GM12891 (cell line): ENCODE results near the gene WDR64.
"Not testable (repeated sequence)": the region's sequence is repeated elsewhere in the genome, so short reads cannot be mapped to it uniquely, and the experiment has no call there.

Experiments
- DNase-seq: peaks from one replicate; pipeline ENCODE4 v3.0.0; 2011; ENCODE audit warnings: low spot score; ENCODE audit not compliant: insufficient read length
- FAIRE-seq: peaks from 2 replicates; lab custom pipeline; 2011; peaks lifted over from hg19 to GRCh38; lab: Jason Lieb, UNC
- PAX5 ChIP-seq: IDR thresholded peaks from 2 replicates; pipeline ENCODE4 v1.6.1; 2011; ENCODE audit warnings: low read length, moderate library complexity, mild to moderate bottlenecking; ENCODE audit not compliant: insufficient read depth, severe bottlenecking
- POLR2A ChIP-seq: IDR thresholded peaks from 2 replicates; pipeline ENCODE4 v1.6.1; 2011; ENCODE audit warnings: low read depth, low read length, control low read depth
- POLR2AphosphoS5 ChIP-seq: IDR thresholded peaks from 2 replicates; pipeline ENCODE4 v1.6.1; 2011; ENCODE audit warnings: low read depth, low read length, control low read depth
- POU2F2 ChIP-seq: IDR thresholded peaks from 2 replicates; pipeline ENCODE4 v1.6.1; 2011; ENCODE audit warnings: low read depth, mild to moderate bottlenecking, control low read depth, low read length, moderate library complexity
- SPI1 ChIP-seq: IDR thresholded peaks from 2 replicates; pipeline ENCODE4 v1.6.1; 2011; ENCODE audit warnings: low read depth, low read length, control low read depth
- TAF1 ChIP-seq: IDR thresholded peaks from 2 replicates; pipeline ENCODE4 v1.6.1; 2011; ENCODE audit warnings: low read depth, low read length, control low read depth

The WDR64 gene

GRCh38 chr1:241773991-241774390, 121.9 kb downstream of the WDR64 start:
- DNase-seq: no peak
- TF ChIP-seq SPI1 (no peak), POU2F2 (no peak), POLR2A (no peak), TAF1 (no peak), PAX5 (no peak), POLR2AphosphoS5 (no peak)
- FAIRE-seq: no peak

GRCh38 chr1:241775021-241775420, 122.9 kb downstream of the WDR64 start:
- peak; percentile 43 for FAIRE-seq
- no peak for TF ChIP-seq POLR2A
- no peak for TF ChIP-seq TAF1
- no peak for TF ChIP-seq POU2F2
- no peak for TF ChIP-seq POLR2AphosphoS5
- DNase-seq: no peak

- DNase-seq (no peak), FAIRE-seq (no peak)
- TF ChIP-seq POLR2AphosphoS5 (no peak), TAF1 (no peak), SPI1 (no peak), POU2F2 (no peak), PAX5 (no peak), POLR2A (no peak)
Observed at GRCh38 chr1:241776911-241777310, 124.8 kb downstream of the WDR64 start.

GRCh38 chr1:241778117-241778516, 126.0 kb downstream of the WDR64 start:
- FAIRE-seq: no peak
- TF ChIP-seq SPI1: no peak
- no peak for TF ChIP-seq PAX5
- TF ChIP-seq POLR2AphosphoS5: no peak
- TF ChIP-seq POU2F2: no peak
- TF ChIP-seq POLR2A: no peak
- TF ChIP-seq TAF1: no peak

GRCh38 chr1:241779897-241780296, 127.8 kb downstream of the WDR64 start:
- TF ChIP-seq POU2F2 (no peak), POLR2A (no peak)
- DNase-seq (no peak), FAIRE-seq (no peak)

More at GRCh38 chr1:241778117-241778516, 126.0 kb downstream of the WDR64 start:
- DNase-seq: no peak

GRCh38 chr1:241782396-241782795, 130.3 kb downstream of the WDR64 start:
- TF ChIP-seq POLR2AphosphoS5: no peak
- no peak for TF ChIP-seq POLR2A
- TF ChIP-seq TAF1: no peak
- TF ChIP-seq SPI1: no peak
- TF ChIP-seq POU2F2: no peak
- no peak for TF ChIP-seq PAX5
- no peak for FAIRE-seq
- DNase-seq: no peak

GRCh38 chr1:241787691-241788090, 135.6 kb downstream of the WDR64 start:
- DNase-seq (no peak), FAIRE-seq (no peak)
- no peak for TF ChIP-seq POLR2AphosphoS5
- TF ChIP-seq SPI1: no peak
- TF ChIP-seq TAF1: no peak

GRCh38 chr1:241789061-241789460, 137.0 kb downstream of the WDR64 start:
- DNase-seq: no peak
- TF ChIP-seq TAF1 (no peak), POU2F2 (no peak), POLR2AphosphoS5 (no peak), POLR2A (no peak)
- FAIRE-seq: no peak

GRCh38 chr1:241799416-241799815, 147.3 kb downstream of the WDR64 start:
- TF ChIP-seq POU2F2 (no peak), PAX5 (no peak), POLR2AphosphoS5 (no peak), TAF1 (no peak), SPI1 (no peak), POLR2A (no peak)
- no peak for FAIRE-seq
- DNase-seq: no peak

- DNase-seq (no peak), FAIRE-seq (no peak)
- TF ChIP-seq POLR2A: no peak
- no peak for TF ChIP-seq POLR2AphosphoS5
Observed at GRCh38 chr1:241800640-241801039, 148.6 kb downstream of the WDR64 start.

GRCh38 chr1:241802863-241803262, 150.8 kb downstream of the WDR64 start:
- peak; percentile 28 for FAIRE-seq

GRCh38 chr1:241804706-241805105, 152.6 kb downstream of the WDR64 start:
- not testable (repeated sequence) for DNase-seq, FAIRE-seq

More at GRCh38 chr1:241802863-241803262, 150.8 kb downstream of the WDR64 start:
- DNase-seq: no peak
- TF ChIP-seq POLR2A (no peak), POU2F2 (no peak), POLR2AphosphoS5 (no peak), SPI1 (no peak), PAX5 (no peak), TAF1 (no peak)
